Bronchial epithelial cell (primary cell): ENCODE measurements around the gene VPS33A. TPM values are rescaled to one million over a fixed set of nuclear protein-coding genes. Genes with fewer than 3 reads are reported as not detected.

Source experiments
- DNase-seq: peaks from one replicate; pipeline ENCODE4 v3.0.0-alpha.2; 2010; ENCODE audit warnings: low read depth
- FAIRE-seq: peaks from 2 replicates; lab custom pipeline; 2011; peaks lifted over from hg19 to GRCh38; lab: Jason Lieb, UNC
- H3K27me3 ChIP-seq: 2 replicates; pipeline ENCODE4 v1.5.1; 2011; ENCODE audit warnings: low read length; ENCODE audit not compliant: control insufficient read depth, insufficient read depth
- H3K36me3 ChIP-seq: 2 replicates; pipeline ENCODE4 v1.5.1; 2011; ENCODE audit warnings: low read length; ENCODE audit not compliant: control insufficient read depth, insufficient read depth
- H3K4me3 ChIP-seq: 2 replicates; pipeline ENCODE4 v1.5.1; 2011; ENCODE audit warnings: mild to moderate bottlenecking, low read depth, low read length, control low read depth
- CTCF ChIP-seq: IDR thresholded peaks from 2 replicates; pipeline ENCODE4 v1.5.1; 2011; ENCODE audit warnings: mild to moderate bottlenecking, moderate library complexity, low read length, control low read depth, inconsistent platforms; ENCODE audit not compliant: insufficient read depth, severe bottlenecking
- total RNA-seq: library from RNA; depleted of rRNA; stranded (reverse); fragments of >200 nt; gene quantifications from 2 replicates; pipeline ENCODE4 v1.2.1, GENCODE V29; 2014

Gene VPS33A
- total RNA-seq, 1 donor from 2014 or later = 17.1 TPM

GRCh38 chr12:122250047-122250446, 16.2 kb downstream of the VPS33A start:
- TF ChIP-seq CTCF = no peak
- FAIRE-seq = no peak
- peaks cover 6% of the 10 kb centered on the region for H3K36me3 ChIP-seq
- H3K27me3 ChIP-seq = no peaks in the 10 kb centered on the region
- no peak overlapping the region for H3K4me3 ChIP-seq
- no peak for DNase-seq

DNA sequence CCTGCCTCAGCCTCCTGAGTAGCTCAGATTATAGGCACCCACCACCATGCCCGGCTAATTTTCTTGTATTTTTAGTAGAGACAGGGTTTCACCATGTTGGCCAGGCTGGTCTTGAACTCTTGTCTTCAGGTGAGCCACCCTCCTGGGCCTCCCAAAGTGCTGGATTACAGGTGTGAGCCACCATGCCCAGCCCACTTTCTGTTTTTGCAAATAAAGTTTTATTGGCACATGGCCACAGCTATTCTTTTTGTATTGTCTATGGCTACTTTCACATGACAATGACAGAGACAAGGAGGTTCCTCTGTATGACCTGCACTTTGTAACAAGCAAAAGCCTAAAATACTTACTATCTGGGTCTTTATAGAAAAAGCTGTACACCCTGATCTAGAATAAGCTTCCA, 20.7 kb downstream of the VPS33A start:
- TF ChIP-seq CTCF = no peak
- FAIRE-seq = no peak

GRCh38 chr12:122244565-122245371, 21.5 kb downstream of the VPS33A start:
- no peak for TF ChIP-seq CTCF
- Histone ChIP-seq H3K36me3 (peaks cover 8% of the 10 kb centered on the region), H3K4me3 (no peak overlapping the region), H3K27me3 (no peaks in the 10 kb centered on the region)
- no peak for FAIRE-seq
- no peak for DNase-seq

More for the DNA sequence above, 20.7 kb downstream of the VPS33A start:
- no peak for DNase-seq
- H3K27me3 ChIP-seq = no peaks in the 10 kb centered on the region
- peaks cover 10% of the 10 kb centered on the region for H3K36me3 ChIP-seq
- no peak overlapping the region for H3K4me3 ChIP-seq

DNA sequence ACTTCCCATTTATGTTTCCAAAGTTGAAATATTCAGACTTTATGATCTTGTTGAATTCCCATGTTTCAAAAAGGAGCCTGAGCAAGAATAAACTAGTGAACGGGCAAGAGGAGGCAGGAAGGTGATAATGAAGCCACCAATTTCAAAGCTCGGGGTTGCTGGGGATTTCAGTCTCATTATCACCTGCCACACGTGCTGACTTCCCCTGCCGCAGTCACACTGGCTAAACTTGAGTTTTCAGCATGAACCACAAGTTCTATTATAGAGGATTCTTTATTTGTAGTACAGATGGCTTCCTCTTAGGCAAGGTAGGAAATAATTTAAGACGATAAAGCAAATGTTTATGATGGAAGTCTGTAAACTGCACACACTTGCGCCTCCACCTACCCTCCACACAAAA, 22.3 kb downstream of the VPS33A start:
- no peak for DNase-seq
- Histone ChIP-seq H3K27me3 (no peaks in the 10 kb centered on the region), H3K4me3 (no peak overlapping the region), H3K36me3 (peaks cover 8% of the 10 kb centered on the region)
- no peak for TF ChIP-seq CTCF
- FAIRE-seq = no peak

DNA sequence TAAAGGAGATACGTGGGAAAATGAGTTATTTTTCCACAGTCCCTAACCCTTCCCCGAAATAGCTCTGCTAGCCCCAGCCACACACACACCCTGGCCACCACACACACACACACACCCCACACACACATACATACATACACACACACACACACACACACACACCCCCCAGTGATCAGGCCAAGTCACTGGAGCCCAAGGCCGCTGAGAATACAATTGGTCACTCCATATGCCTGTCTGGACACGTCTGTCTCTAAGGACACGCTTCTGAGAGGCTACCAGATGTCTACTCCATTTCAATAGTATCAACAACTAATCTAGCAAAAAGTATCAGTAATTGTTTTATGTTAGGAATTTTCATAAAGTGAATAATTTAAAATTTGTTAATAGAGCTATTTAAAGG, 27.4 kb downstream of the VPS33A start:
- FAIRE-seq = no peak
- TF ChIP-seq CTCF = no peak
- no peaks in the 10 kb centered on the region for H3K27me3 ChIP-seq
- peak; percentile 69 for DNase-seq
- no peak overlapping the region for H3K4me3 ChIP-seq
- peaks cover 6% of the 10 kb centered on the region for H3K36me3 ChIP-seq
